HG03159 (cell line): ENCODE measurements around the gene ZNF784.

Experiments used
- ATAC-seq: cut with Tn5 transposase; IDR thresholded peaks from one replicate; pipeline ENCODE4 v1.9.1; 2021; ENCODE audit warnings: mild to moderate bottlenecking, moderate library complexity; ENCODE audit not compliant: unreplicated experiment

Gene ZNF784

DNA sequence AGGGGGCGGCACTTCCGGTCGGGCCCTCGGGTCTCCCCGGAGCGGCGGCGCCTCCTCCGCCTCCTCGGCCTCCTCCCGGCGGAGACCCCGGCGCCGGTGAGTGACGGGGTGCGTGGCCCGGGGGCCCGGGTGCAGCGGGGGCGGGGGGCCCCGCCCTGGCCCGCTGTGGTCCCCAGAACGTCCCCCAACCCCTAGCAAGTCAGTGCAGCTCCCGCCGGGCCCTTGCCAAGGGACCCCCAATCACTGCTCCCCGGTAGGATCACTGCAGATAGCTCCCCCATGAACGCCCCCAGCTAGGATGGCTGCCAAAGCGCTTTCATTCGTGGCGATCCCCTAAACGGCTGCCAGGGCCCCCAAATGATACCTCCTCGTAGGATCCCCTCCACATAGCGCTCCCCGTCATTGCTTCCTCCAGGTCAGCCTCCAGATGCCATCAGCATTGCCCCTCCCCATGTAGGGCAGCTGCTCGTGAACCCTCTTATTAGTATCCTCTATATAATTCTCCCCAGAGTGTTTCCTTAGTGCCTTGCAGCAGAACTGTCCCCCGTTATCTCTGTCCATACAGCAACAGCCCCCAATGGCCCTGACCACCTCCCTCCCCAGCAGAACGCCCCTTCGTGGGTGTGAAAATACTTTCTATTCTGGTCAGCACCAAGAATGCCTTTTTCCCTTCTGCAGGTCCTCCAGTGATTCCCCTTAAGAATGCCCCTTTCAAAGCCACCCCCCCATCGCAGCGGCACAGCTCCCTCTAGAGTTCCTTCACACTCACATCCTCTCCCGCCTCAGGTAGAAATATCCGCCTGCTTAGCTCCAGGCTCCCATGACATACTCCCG lies 18.5 kb downstream of the ZNF784 start, which contains the start of gene ZNF865:
Gene ZNF865 (plus strand): TSS at position 11 of the 834 bp plus-strand sequence. CDS start 7,972 bp downstream, outside the sequence.
- ATAC-seq, result peak; percentile 34

DNA sequence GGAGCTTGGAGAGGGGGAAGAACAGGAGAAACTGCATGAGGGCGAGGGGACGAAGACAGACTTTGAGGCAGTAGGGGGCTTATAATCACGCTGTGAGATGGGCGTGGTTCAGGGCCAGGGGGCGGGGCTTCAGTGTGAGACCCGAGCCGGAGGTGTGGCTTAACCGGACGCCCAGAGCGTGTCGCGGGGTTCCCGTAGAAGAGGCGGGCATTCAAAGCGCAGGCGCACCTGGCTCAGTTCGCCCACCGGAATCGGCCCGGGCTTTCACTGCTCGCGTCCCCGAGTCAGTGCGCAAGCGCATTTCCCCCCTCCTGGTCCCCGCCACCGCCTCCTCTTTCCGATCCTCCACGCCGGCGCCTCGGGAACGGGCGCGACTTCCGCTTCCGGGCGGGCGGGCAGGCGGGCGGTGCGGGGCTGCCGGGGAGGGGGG lies 19.1 kb downstream of the ZNF784 start:
- ATAC-seq, result peak; percentile 78

DNA sequence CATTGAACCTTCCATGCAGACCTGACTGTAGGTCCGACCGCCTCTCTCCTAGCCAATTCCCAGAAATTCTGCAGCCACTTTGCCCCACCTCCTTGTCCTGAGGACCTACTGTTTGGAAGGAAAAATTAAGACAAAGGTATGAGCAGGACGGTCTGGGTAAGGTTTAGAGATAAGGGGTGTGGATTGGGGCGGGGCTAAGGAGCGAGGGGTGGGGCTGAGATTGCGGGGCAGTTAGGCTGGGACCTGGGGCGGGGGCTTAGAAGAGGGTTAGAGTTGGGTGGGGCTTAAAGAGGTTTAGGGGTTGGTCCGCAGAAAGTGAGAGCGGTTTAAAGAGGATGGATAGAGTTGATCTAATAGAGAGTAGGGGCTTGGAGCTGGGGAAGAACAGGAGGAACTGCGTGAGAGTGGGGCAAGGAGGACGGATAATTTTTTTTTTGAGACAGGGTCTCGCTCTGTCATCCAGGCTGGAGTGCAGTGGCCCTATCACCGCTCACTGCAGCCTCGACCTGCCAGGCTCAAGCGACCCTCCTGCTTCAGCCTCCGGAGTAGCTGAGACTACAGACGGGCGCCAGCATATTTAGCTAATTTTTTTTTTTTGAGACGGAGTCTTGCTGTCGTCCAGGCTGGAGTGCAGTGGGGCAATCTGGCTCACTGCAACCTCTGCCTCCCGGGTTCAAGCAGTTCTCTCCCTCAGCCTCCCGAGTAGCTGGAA lies 20.6 kb downstream of the ZNF784 start:
- ATAC-seq, result no peak

DNA sequence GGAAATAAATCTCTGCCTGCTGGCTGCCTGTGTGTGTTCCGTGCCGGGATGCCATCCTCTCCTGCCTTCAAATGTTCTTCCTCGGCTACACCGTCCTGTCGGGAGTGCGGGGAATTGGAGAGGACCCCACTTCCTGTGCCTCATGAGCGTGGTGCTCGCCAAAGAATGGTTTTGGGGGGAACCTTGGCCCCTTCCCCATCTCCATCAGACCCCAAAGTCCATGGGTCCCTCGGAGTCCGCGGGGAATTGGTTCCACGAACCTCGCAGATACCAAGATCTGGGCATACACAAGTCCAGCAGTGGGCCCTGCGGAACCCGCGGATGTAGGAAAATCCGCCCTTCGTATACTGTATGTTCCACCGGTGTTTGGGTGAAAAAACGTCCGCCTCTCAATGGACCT lies 21.3 kb downstream of the ZNF784 start:
- ATAC-seq, result no peak

DNA sequence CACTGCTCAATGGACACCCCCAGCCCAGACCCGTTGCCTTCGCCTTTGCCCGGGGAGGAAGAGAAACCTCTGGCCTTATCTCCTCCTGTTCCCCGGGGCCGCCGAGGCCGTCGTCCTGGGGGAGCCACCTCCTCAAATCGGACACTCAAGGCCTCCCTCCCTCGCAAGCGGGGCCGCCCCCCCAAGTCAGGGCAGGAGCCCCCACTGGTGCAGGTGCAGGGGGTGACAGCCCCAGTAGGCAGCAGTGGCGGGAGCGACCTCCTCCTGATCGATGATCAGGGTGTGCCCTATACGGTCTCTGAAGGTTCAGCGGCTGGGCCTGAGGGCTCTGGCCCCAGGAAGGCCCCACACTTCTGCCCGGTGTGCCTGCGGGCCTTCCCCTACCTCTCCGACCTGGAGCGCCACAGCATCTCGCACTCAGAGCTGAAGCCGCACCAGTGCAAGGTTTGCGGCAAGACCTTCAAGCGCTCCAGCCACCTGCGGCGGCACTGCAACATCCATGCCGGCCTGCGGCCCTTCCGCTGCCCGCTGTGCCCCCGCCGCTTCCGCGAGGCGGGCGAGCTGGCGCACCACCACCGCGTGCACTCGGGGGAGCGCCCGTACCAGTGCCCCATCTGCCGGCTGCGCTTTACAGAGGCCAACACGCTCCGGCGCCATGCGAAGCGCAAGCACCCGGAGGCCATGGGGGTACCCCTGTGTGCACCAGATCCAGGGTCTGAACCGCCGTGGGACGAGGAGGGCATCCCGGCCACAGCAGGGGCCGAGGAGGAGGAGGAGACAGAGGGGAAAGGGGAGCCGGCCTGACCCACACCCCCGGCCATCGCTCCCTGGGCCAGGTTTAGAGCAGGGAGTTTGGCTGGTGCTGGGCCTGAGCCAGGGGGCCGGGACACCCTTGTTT lies 22.0 kb downstream of the ZNF784 start:
- no peak for ATAC-seq

DNA sequence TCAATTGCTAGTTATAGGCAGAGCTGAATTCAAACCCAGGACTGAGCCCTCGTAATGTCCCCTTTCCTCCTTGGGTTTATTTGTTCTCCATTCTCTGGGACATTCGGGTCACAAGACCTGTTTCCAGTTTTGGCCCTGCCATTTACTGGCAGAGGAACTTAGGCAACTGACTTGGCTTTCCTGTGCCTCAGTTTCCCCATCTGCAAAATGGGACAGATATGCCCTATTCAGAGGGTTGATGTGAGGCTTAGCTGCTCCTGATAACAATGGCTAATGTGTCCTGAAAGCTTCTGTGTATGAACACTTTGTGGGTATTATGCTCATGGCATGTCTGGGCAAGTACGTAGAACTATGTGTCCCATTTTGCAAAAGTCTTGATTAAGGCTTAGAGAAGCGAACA lies 23.3 kb downstream of the ZNF784 start:
- no peak for ATAC-seq

DNA sequence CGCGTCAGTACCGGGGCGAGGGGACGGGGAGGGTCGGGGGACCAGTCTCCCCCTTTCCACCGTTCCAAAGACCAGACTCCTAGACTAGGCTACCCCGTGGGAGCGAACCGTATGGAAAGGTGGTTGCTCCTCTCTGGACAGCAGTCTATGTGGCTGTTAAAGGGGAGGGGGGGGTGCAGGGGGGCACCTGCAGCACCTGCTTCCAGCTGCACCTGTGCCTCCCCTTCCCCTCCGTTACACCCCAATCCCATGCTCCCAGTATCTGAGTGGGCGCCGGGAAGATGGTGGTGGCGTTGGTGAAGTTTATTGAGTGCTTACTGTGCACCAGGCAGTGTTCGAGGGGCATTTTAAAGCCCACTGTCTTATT lies 23.7 kb downstream of the ZNF784 start:
- no peak for ATAC-seq

DNA sequence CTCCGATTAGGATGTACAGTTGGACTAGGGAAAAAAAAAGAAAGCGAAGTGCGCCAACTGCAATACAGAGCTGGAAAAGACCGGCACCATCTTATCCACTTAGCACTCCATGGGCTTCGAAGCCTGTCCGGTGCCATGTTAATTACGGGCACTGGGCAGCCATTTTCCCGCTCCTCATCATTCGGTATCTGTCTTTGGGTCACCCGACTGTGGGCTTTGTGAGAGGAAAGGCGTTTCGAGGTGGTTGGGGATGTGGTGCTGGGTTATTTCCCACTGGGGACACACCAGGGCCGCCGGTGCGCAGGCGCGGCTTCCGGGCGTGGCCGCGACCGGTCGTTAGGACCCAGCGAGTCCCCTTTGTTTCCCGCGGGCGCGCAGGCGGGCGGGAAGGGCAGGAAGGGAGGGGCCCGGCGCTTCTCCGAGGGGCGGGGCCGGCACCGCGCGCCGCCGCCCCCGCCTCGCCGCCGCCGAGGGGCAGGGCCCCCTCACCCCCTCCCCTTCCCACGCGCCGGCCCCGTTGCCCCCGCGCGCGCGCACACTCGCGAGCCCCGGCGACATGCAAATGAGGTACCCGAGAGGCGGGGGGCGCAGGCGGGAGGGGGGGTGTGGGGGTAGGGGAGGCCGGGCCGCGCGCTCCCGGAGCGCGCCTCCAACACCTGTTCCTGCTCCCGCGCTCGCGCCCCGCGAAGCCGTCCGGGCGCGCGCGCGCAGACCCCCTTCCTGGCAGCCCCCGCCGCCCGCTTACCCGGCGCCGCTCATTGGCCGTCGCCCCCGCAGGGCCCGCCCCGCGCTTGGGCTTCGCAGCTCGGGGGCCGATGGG lies 24.3 kb downstream of the ZNF784 start, which contains the start of gene ZNF524:
Gene ZNF524 (plus strand): TSS at position 447 of the 820 bp plus-strand sequence. CDS start 1,825 bp downstream, outside the sequence.
- ATAC-seq, result peak; percentile 41

DNA sequence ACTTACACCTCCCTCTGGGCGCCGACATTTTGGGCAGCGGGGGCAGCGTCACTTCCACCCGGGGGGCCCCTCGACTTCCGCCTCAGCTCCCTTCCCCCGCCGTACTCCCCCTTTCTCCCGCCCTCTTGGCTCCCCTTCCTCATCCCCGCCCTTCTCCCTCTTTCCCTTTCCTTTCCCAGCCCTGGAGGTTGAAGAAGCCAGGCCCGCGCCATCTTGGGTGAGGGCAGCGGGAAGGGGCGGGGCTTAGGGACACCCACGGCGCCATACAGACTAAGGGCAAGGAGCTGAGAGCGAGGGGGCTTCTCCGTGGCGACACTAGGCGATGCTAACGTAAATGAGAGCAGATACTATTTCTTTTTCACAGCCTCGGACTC lies 24.9 kb downstream of the ZNF784 start, which contains the start of gene FIZ1:
Gene FIZ1 (minus strand): TSS at position 50 of the 374 bp plus-strand sequence. CDS start 1,652 bp downstream, outside the sequence.
- ATAC-seq, result peak; percentile 50

DNA sequence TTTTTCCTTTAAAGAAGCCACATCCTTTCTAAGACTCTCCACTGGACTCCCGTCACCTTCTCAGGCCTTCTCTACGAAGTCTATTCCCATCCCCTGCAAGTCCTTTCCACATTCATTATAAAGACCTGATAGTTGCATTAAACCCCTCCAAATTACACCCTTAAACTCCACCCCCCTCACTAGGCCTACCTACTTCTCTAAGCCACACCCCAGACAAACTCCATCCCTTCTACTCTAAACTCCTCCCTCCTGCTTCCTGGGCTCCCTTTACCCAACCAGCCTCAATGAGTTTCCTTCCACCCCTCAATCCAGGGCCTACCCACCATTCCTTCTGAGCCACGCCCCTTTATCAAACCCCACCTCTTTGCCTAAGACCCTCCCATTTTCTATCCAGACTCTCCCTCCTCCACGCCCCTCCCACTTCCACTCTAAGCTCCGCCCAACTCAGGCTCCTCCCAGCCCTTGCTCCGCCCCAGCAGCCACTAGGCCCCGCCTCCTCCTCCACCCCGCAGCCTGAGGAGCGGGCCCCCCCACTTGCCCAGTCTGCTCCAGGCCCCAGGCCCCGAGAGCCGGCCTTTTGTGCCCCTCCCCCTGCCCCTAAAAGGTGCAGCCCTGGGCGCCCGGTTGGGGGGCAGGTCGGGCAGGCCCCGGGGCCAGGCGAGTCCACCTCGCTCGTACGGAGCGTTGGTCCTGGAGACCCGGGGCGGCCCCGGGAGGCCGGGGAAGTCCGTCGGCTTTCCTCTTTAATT lies 25.5 kb downstream of the ZNF784 start:
- ATAC-seq, result peak; percentile 42

DNA sequence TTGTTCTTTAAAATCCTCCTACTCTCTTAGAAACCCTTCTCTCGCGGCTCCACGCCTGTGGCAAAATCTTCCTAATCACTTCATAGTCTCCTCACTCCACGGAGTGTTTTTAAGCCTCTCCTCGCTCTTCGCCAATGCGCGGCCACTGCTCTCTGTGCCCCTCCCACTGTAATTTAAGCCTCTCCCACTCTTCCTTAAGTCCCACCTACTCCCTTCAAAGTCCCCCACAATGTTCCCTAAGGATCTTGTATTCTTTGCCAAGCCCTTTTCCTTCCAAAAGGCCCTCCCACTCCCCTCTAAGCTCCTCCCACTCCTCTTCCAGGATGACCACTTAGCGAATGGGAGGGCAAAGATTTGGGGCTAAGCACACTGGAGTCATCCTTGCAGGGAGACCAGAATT lies 26.3 kb downstream of the ZNF784 start:
- no peak for ATAC-seq

DNA sequence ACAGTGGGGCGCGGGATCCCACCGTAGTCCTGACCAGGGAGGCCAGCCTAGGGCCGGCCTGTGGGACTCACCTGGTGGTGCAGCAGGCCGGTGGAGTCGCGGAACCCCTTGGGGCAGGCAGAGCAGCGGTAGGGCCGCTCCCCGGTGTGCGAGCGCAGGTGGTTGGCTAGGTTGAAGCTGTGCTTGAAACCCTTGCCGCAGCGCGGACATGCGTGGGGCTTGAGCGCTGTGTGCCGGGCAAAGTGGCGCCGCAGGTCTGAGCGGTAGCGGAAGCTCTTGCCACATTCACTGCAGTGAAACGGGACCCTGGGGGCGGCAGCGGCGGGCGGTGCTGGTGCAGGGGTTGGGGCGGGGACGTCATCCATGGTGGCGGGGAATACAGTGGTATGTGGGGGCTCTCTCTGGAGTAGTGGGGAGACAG lies 26.9 kb downstream of the ZNF784 start:
- ATAC-seq, result no peak

DNA sequence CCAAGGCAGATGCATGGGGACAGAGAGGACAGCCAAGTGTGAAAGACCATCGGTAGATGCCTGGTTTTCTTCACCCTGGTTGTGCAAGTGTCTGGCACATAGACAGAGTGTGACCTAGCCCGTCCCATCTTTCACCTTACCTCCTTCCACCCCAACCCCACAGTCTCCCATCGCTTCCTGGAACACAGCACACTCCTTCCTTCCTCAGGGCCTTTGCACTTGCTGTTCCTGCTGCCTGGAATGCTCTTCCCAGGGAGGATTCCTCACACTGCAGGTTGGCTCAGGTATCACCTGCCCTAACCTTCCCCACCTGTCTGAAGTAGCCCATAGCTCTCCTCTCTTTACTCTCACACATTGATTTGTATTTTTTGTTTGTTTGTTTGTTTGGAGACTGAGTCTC lies 28.1 kb downstream of the ZNF784 start:
- ATAC-seq, result no peak

DNA sequence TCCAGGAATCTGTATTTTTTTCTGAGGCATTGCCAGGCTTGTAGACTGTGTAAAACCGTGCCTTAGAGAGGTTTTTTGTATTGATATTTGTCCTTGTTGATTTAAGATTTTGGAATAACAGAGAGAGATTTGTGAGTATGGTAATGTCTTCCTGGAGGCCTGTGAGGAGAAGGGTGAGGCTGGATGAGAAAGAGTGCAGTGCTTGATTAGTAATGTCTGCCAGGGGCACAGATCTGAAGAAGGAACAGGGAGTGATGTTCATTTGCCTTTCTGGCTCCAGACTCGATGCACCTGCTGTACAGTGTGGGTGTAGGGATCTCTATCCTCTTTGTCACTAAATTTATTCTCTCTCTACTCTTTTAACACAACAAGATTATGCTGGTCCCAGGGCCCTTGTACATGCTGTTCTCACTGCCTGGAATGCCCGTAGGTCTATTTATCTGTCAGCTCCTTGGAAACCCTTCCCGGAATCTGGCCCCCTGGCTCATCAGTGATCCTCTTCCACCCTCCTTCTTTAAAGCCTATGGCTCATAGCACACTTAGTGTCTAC lies 29.3 kb downstream of the ZNF784 start:
- no peak for ATAC-seq

DNA sequence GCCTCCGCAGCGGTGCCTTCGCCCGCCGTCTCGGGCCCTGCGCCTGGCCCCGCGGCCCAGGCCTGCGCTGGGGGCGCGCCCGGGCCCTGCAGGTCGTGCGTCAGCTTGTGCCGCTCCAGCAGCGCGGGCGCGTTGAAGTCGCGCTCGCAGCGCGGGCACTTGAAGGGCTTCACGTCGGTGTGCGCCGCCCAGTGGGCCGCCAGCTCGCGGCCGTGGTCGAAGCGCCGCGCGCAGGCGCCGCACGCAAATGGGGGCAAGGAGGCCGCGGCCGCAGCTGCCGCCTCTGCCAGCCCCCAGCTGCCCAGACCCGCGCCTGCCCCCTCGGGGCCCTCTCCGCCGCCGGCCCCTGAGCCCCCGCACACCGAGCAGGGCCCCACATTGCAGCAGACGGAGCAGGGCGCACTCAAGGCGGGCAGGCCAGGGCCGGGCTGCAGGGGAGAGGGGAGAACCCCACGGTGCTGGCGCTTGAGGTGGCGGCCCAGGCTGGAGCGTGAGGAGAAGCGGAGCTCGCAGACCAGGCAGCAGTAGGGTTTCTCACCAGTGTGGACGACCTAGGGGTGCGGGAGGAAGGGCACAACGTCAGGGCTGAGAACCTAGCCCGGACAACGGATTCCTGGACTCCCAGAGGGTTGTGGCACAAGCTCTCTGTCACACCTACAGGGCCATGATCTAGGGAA lies 31.1 kb downstream of the ZNF784 start:
- ATAC-seq, result no peak

DNA sequence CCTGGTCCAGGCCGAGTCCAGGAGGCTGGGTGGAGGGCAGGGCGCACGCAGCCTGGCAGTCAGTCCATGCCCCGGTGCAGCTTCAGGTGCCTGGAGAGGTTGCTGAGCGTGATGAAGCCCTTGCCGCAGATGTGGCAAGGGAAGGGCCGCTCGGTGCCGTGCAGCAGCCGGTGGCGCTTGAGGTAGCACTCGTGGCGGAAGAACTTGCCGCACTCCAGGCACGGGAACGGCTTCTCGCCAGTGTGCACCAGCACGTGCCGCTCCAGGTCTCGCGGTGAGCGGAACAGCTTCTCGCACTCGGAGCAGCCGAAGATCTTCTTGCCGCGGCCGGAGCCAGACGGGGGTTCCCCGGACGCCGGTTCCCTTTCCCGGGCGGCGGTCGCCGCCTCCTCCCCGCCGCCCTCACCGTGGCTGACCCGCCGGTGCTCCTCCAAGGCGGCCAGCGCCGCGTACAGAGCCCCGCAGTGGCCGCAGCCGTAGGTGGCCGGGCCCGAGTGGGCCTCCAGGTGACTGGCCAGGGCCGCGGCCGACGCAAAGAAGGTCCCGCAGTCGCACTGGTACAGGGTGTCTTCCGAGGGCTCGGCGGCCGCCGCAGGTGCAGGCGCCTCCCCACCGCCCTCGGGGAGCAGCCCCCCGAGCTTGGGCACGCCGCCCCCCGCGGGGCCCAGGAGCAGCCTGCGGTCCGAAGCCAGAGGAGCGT lies 31.8 kb downstream of the ZNF784 start:
- ATAC-seq, result no peak

DNA sequence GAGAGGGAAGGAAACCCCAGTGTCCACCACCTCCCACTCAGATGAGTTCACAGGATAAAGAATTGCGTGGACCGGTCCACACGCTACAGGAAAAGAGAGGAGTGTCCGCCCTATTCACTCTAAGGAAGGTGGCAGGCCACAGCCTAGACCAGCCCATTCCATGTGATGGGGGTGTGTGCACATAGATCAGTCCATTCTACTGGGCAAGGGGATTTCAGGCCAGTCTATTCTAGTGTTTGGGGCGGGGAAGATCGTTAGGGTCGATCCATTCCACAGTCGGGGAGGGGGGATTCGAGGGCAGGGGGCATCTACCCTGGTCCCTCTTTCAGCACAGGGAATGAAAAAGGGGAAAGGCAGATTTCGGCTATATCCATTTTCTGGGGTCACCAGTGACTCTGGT lies 32.8 kb downstream of the ZNF784 start:
- ATAC-seq, result no peak

DNA sequence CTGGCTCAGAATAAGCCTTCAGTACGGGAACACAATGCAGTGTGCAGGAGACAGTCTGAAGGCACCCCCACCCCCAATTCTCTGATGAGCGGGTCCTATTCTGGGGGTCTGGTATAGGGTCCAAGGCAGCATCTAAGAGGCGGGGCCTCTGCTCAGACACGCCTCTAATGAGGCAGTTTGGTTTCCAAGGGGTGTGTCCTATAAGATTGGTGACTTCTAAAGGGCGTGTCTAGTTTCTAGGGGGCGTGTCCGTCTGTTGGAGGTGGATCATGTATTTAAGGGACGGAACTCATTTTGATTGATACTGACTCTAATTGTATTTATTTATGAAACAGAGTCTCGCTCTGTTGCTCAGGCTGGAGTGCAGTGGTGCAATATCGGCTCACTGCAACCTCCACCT lies 33.7 kb downstream of the ZNF784 start:
- no peak for ATAC-seq
